K562 (cell line): ENCODE measurements around the gene DUSP19. TPM values are rescaled to one million over a fixed set of nuclear protein-coding genes. Genes with fewer than 3 reads are reported as not detected.

Experiments used
- DACH1 ChIP-seq: fragments of 450-650 bp; IDR thresholded peaks from 2 replicates; pipeline ENCODE4 v1.6.1; 2018; ENCODE audit not compliant: partially characterized antibody
- FOS ChIP-seq: IDR thresholded peaks from 3 replicates; pipeline ENCODE4 v1.6.1; 2011; ENCODE audit not compliant: insufficient read length; ENCODE audit errors: extremely low read depth
- NFE2 ChIP-seq: IDR thresholded peaks from 2 replicates; pipeline ENCODE4 v1.6.1; 2014; ENCODE audit warnings: antibody characterized with exemption, low read depth
- PML ChIP-seq: IDR thresholded peaks from 2 replicates; pipeline ENCODE4 v1.6.1; 2012; ENCODE audit warnings: low read length, inconsistent platforms
- SIN3B ChIP-seq: fragments of 450-650 bp; IDR thresholded peaks from 2 replicates; pipeline ENCODE4 v1.6.1; 2017; ENCODE audit warnings: low read depth, mild to moderate bottlenecking, moderate library complexity
- SMARCA4 ChIP-seq: fragments of 450-650 bp; IDR thresholded peaks from 2 replicates; pipeline ENCODE4 v1.6.1; 2016
- TFAM ChIP-seq: fragments of 250-450 bp; sonication (Bioruptor Pico); conservative IDR thresholded peaks from 2 replicates; pipeline ENCODE4 v1.5.0; 2021; ENCODE audit warnings: mild to moderate bottlenecking, moderate library complexity
- ZNF175 ChIP-seq: fragments of 200-800 bp; sonication (Bioruptor generic); IDR thresholded peaks from 2 replicates; pipeline ENCODE4 v1.6.1; 2016; ENCODE audit warnings: low read depth, mild to moderate bottlenecking, missing genetic modification characterization, missing compliant biosample characterization
- ZNF197 ChIP-seq: fragments of 200-800 bp; sonication (Bioruptor generic); IDR thresholded peaks from 2 replicates; pipeline ENCODE4 v1.6.1; 2016; ENCODE audit warnings: low read depth, missing genetic modification characterization, missing compliant biosample characterization
- ZNF408 ChIP-seq: fragments of 250-450 bp; sonication (Bioruptor Pico); IDR thresholded peaks from 2 replicates; pipeline ENCODE4 v1.4.0; 2020; ENCODE audit warnings: low read depth, mild to moderate bottlenecking, moderate library complexity
- ZNF780A ChIP-seq: fragments of 250-450 bp; sonication (Bioruptor Pico); IDR thresholded peaks from 2 replicates; pipeline ENCODE4 v1.5.0; 2021; ENCODE audit warnings: mild to moderate bottlenecking
- polyA plus RNA-seq, 8 experiments: library from polyadenylated mRNA; depleted of rRNA in 4 of 8; stranded (reverse) in 5 of 8; unstranded in 3 of 8; fragments of >200 nt; fragmentation: Nextera tagmentation in 2 of 8; fragmentation: Illumina TruSeq in 1 of 8; extraction: Ambion mirVana in 2 of 8; extraction: Trizol in 1 of 8; gene quantifications; 2 replicates each; pipeline versions ENCODE4 v1.2.1 to v1.2.3, GENCODE V29; 2011 to 2014; ENCODE audit warnings: inconsistent platforms in 1 of 8, missing spikeins in 1 of 8
- total RNA-seq, 7 experiments: library from RNA; depleted of rRNA in 6 of 7; stranded (reverse); fragments of >200 nt in 6 of 7; fragmentation: Illumina TruSeq in 2 of 7; extraction: Trizol in 2 of 7; gene quantifications; 2 replicates each; pipeline versions ENCODE4 v1.2.1 to v1.2.3, GENCODE V29; 2011 to 2021; ENCODE audit warnings: low replicate concordance in 1 of 7
- TF ChIP-seq, protein P1 (sequence below): IDR thresholded peaks from 3 replicates; pipeline ENCODE4 v1.6.1; 2011; ENCODE audit warnings: borderline replicate concordance, mild to moderate bottlenecking; ENCODE audit not compliant: insufficient read length, insufficient read depth
- TF ChIP-seq, protein P2 (sequence below): fragments of 250-450 bp; sonication (Bioruptor Pico); IDR thresholded peaks from 2 replicates; pipeline ENCODE4 v1.4.0; 2020
- TF ChIP-seq, protein P3 (sequence below): fragments of 450-650 bp; IDR thresholded peaks from 2 replicates; pipeline ENCODE4 v1.6.1; 2016; ENCODE audit warnings: mild to moderate bottlenecking
- TF ChIP-seq, protein P4 (sequence below): sonication (generic); IDR thresholded peaks from 2 replicates; pipeline ENCODE4 v1.6.1; 2016
- TF ChIP-seq, protein P5 (sequence below): IDR thresholded peaks from 3 replicates; pipeline ENCODE4 v1.6.1; 2011; ENCODE audit warnings: borderline replicate concordance, mild to moderate bottlenecking, moderate library complexity; ENCODE audit not compliant: insufficient read length; ENCODE audit errors: extremely low read depth
- TF ChIP-seq, protein P6 (sequence below): sonication (generic); formaldehyde crosslinking; IDR thresholded peaks from 2 replicates; pipeline ENCODE4 v1.8.1; 2022; ENCODE audit warnings: missing genetic modification reagents

The DUSP19 gene
- total and polyA plus RNA-seq, 9 of the 15 experiments (the other 6 are each of a cell fraction or from before 2014, with no cell fraction given), result 1.6 to 6.3 (median 3.1) TPM

DNA sequence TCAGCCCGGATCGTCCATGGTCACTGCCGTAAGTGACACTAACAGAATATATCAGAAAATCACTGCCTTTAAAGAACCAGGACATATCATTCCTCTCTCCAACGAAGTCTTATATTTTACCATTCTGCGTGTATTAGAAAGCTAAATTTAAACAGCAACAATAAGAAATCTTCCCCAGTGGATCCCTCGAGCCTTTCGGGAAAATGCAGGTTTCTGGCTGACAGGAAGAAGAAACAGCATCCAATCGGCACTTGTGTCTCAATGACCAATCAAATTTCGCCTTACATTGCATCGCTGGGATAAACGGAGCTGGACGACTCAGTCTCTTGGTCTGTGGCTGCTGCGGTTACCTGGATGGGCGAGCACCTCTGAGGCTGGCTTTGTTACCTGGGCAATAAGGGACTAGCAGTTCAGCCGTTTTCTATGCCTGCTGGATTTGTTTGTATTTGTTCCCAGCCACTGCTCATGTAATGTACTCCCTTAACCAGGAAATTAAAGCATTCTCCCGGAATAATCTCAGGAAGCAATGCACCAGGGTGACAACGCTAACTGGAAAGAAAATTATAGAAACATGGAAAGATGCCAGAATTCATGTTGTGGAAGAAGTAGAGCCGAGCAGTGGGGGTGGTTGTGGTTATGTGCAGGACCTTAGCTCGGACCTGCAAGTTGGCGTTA lies at the start of gene DUSP19 (continued):
- TF ChIP-seq ZNF175 (CRISPR knock-in tag) (0 out of 2 replicates have a peak, but pooled peaks have one; percentile 32), SIN3B (no peak; the same call in 1 of the 2 replicates), SMARCA4 (peak; percentile 26; the same call in 1 of the 2 replicates), NFE2 (peak; percentile 47; the same call in 1 of the 2 replicates), TFAM (CRISPR knock-in tag) (no peak), FOS (peak; percentile 82), ZNF408 (CRISPR knock-in tag) (no peak), PML (peak; percentile 79; the same call in 1 of the 2 replicates), DACH1 (no peak), ZNF197 (CRISPR knock-in tag) (no peak; the same call in 1 of the 2 replicates), ZNF780A (no peak)
- TF ChIP-seq, protein P1, sequence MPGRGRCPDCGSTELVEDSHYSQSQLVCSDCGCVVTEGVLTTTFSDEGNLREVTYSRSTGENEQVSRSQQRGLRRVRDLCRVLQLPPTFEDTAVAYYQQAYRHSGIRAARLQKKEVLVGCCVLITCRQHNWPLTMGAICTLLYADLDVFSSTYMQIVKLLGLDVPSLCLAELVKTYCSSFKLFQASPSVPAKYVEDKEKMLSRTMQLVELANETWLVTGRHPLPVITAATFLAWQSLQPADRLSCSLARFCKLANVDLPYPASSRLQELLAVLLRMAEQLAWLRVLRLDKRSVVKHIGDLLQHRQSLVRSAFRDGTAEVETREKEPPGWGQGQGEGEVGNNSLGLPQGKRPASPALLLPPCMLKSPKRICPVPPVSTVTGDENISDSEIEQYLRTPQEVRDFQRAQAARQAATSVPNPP, result no peak
- TF ChIP-seq, protein P2, sequence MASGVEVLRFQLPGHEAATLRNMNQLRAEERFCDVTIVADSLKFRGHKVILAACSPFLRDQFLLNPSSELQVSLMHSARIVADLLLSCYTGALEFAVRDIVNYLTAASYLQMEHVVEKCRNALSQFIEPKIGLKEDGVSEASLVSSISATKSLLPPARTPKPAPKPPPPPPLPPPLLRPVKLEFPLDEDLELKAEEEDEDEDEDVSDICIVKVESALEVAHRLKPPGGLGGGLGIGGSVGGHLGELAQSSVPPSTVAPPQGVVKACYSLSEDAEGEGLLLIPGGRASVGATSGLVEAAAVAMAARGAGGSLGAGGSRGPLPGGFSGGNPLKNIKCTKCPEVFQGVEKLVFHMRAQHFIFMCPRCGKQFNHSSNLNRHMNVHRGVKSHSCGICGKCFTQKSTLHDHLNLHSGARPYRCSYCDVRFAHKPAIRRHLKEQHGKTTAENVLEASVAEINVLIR (CRISPR knock-in tag), result no peak; the same call in 1 of the 2 replicates
- TF ChIP-seq, protein P3, sequence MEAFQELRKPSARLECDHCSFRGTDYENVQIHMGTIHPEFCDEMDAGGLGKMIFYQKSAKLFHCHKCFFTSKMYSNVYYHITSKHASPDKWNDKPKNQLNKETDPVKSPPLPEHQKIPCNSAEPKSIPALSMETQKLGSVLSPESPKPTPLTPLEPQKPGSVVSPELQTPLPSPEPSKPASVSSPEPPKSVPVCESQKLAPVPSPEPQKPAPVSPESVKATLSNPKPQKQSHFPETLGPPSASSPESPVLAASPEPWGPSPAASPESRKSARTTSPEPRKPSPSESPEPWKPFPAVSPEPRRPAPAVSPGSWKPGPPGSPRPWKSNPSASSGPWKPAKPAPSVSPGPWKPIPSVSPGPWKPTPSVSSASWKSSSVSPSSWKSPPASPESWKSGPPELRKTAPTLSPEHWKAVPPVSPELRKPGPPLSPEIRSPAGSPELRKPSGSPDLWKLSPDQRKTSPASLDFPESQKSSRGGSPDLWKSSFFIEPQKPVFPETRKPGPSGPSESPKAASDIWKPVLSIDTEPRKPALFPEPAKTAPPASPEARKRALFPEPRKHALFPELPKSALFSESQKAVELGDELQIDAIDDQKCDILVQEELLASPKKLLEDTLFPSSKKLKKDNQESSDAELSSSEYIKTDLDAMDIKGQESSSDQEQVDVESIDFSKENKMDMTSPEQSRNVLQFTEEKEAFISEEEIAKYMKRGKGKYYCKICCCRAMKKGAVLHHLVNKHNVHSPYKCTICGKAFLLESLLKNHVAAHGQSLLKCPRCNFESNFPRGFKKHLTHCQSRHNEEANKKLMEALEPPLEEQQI, result peak; percentile 43; the same call in 1 of the 2 replicates
- TF ChIP-seq, protein P4, sequence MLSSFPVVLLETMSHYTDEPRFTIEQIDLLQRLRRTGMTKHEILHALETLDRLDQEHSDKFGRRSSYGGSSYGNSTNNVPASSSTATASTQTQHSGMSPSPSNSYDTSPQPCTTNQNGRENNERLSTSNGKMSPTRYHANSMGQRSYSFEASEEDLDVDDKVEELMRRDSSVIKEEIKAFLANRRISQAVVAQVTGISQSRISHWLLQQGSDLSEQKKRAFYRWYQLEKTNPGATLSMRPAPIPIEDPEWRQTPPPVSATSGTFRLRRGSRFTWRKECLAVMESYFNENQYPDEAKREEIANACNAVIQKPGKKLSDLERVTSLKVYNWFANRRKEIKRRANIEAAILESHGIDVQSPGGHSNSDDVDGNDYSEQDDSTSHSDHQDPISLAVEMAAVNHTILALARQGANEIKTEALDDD, result peak; percentile 88
- TF ChIP-seq, protein P5, sequence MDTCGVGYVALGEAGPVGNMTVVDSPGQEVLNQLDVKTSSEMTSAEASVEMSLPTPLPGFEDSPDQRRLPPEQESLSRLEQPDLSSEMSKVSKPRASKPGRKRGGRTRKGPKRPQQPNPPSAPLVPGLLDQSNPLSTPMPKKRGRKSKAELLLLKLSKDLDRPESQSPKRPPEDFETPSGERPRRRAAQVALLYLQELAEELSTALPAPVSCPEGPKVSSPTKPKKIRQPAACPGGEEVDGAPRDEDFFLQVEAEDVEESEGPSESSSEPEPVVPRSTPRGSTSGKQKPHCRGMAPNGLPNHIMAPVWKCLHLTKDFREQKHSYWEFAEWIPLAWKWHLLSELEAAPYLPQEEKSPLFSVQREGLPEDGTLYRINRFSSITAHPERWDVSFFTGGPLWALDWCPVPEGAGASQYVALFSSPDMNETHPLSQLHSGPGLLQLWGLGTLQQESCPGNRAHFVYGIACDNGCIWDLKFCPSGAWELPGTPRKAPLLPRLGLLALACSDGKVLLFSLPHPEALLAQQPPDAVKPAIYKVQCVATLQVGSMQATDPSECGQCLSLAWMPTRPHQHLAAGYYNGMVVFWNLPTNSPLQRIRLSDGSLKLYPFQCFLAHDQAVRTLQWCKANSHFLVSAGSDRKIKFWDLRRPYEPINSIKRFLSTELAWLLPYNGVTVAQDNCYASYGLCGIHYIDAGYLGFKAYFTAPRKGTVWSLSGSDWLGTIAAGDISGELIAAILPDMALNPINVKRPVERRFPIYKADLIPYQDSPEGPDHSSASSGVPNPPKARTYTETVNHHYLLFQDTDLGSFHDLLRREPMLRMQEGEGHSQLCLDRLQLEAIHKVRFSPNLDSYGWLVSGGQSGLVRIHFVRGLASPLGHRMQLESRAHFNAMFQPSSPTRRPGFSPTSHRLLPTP, result no peak
- TF ChIP-seq, protein P6, sequence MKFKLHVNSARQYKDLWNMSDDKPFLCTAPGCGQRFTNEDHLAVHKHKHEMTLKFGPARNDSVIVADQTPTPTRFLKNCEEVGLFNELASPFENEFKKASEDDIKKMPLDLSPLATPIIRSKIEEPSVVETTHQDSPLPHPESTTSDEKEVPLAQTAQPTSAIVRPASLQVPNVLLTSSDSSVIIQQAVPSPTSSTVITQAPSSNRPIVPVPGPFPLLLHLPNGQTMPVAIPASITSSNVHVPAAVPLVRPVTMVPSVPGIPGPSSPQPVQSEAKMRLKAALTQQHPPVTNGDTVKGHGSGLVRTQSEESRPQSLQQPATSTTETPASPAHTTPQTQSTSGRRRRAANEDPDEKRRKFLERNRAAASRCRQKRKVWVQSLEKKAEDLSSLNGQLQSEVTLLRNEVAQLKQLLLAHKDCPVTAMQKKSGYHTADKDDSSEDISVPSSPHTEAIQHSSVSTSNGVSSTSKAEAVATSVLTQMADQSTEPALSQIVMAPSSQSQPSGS (CRISPR knock-in tag), result no peak
